ENCODE data around the gene RDH14.

GRCh38 chr2:18605115-18605514, 44.7 kb upstream of the RDH14 start:
- TF ChIP-seq, protein P1, sequence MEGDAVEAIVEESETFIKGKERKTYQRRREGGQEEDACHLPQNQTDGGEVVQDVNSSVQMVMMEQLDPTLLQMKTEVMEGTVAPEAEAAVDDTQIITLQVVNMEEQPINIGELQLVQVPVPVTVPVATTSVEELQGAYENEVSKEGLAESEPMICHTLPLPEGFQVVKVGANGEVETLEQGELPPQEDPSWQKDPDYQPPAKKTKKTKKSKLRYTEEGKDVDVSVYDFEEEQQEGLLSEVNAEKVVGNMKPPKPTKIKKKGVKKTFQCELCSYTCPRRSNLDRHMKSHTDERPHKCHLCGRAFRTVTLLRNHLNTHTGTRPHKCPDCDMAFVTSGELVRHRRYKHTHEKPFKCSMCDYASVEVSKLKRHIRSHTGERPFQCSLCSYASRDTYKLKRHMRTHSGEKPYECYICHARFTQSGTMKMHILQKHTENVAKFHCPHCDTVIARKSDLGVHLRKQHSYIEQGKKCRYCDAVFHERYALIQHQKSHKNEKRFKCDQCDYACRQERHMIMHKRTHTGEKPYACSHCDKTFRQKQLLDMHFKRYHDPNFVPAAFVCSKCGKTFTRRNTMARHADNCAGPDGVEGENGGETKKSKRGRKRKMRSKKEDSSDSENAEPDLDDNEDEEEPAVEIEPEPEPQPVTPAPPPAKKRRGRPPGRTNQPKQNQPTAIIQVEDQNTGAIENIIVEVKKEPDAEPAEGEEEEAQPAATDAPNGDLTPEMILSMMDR (IDR thresholded peaks at IDR 0.05), result no peak
- no peak for TF ChIP-seq POLR2AphosphoS5 (IDR thresholded peaks at IDR 0.05; ENCODE audit: low read depth, low read length)
- TF ChIP-seq, protein P2, sequence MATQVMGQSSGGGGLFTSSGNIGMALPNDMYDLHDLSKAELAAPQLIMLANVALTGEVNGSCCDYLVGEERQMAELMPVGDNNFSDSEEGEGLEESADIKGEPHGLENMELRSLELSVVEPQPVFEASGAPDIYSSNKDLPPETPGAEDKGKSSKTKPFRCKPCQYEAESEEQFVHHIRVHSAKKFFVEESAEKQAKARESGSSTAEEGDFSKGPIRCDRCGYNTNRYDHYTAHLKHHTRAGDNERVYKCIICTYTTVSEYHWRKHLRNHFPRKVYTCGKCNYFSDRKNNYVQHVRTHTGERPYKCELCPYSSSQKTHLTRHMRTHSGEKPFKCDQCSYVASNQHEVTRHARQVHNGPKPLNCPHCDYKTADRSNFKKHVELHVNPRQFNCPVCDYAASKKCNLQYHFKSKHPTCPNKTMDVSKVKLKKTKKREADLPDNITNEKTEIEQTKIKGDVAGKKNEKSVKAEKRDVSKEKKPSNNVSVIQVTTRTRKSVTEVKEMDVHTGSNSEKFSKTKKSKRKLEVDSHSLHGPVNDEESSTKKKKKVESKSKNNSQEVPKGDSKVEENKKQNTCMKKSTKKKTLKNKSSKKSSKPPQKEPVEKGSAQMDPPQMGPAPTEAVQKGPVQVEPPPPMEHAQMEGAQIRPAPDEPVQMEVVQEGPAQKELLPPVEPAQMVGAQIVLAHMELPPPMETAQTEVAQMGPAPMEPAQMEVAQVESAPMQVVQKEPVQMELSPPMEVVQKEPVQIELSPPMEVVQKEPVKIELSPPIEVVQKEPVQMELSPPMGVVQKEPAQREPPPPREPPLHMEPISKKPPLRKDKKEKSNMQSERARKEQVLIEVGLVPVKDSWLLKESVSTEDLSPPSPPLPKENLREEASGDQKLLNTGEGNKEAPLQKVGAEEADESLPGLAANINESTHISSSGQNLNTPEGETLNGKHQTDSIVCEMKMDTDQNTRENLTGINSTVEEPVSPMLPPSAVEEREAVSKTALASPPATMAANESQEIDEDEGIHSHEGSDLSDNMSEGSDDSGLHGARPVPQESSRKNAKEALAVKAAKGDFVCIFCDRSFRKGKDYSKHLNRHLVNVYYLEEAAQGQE (IDR thresholded peaks at IDR 0.05; ENCODE audit: insufficient read depth in 1 of 2, low read depth in 2 of 2, low read length in 1 of 2), result no peak
